Kidney (tissue), 14 donors: ENCODE measurements around the gene FBXO22. TPM values are rescaled to one million over a fixed set of nuclear protein-coding genes. Genes with fewer than 3 reads are reported as not detected.

ENCODE experiments used
- DNase-seq, 5 donors: peaks; one replicate each; pipeline ENCODE4 v3.0.0-alpha.2; 2013 to 2020
- FAIRE-seq: peaks from 2 replicates; lab custom pipeline; 2012; peaks lifted over from hg19 to GRCh38; lab: Jason Lieb, UNC
- H3K27ac ChIP-seq, 2 donors: one replicate each; pipeline ENCODE4 v1.7.0; 2013; ENCODE audit warnings: low read depth in 2 of 2, low read length in 2 of 2, inconsistent platforms in 1 of 2
- H3K27me3 ChIP-seq: one replicate; pipeline ENCODE4 v1.7.1; 2013; ENCODE audit warnings: low read length, inconsistent platforms; ENCODE audit not compliant: control insufficient read depth, insufficient read depth
- H3K36me3 ChIP-seq, 3 donors: one replicate each; pipeline versions ENCODE4 v1.7.0 to v1.7.1; 2013; ENCODE audit warnings: low read length in 3 of 3, control low read depth in 1 of 3, inconsistent platforms in 1 of 3; ENCODE audit not compliant: insufficient read depth in 3 of 3, control insufficient read depth in 2 of 3
- H3K4me1 ChIP-seq, 3 donors: one replicate each; pipeline versions ENCODE4 v1.7.0 to v1.7.1; 2013; ENCODE audit warnings: low read length in 3 of 3, inconsistent platforms in 1 of 3, low read depth in 1 of 3; ENCODE audit not compliant: control insufficient read depth in 2 of 3, insufficient read depth in 2 of 3
- H3K4me3 ChIP-seq, 3 donors: one replicate each; pipeline versions ENCODE4 v1.7.0 to v1.8.1; 2013; ENCODE audit warnings: low read length in 3 of 3, control low read depth in 1 of 3, inconsistent platforms in 1 of 3
- H3K9ac ChIP-seq, 3 donors: one replicate each; pipeline versions ENCODE4 v1.7.0 to v1.7.1; 2013; ENCODE audit warnings: low read length in 3 of 3, control low read depth in 1 of 3, inconsistent platforms in 1 of 3
- H3K9me3 ChIP-seq, 3 donors: one replicate each; pipeline versions ENCODE4 v1.7.0 to v1.7.1; 2013; ENCODE audit warnings: low read length in 3 of 3, control low read depth in 1 of 3, inconsistent platforms in 1 of 3; ENCODE audit not compliant: control insufficient read depth in 2 of 3, insufficient read depth in 1 of 3
- intact Hi-C: fragments of 100-400 bp; cut with DNase I; formaldehyde crosslinking; loops from one replicate; pipeline ENCODE4 v1.11.1; 2022
- polyA plus RNA-seq: library from polyadenylated mRNA; stranded (reverse); fragments of 350-450 nt; fragmentation: Illumina TruSeq; extraction: RNeasy Lipid Tissue Mini Kit (QIAGEN cat#74804); gene quantifications from one replicate; pipeline ENCODE4 v1.2.3, GENCODE V29; 2014; ENCODE audit warnings: low read depth, low replicate concordance; ENCODE audit not compliant: insufficient read depth
- total RNA-seq: library from RNA; stranded (reverse); fragmentation: NEBNext Ultra II Directional; extraction: Animal tissue kit (Norgen Biotek cat#: 25700); gene quantifications from one replicate; pipeline ENCODE4 v1.2.1, GENCODE V29; 2021
- TF ChIP-seq, protein P1 (sequence below): IDR thresholded peaks from 3 replicates; pipeline ENCODE4 v1.5.1; 2012; ENCODE audit warnings: mild to moderate bottlenecking, moderate library complexity, borderline replicate concordance; ENCODE audit not compliant: insufficient read depth; ENCODE audit errors: extremely low read depth
- donor health status: control.
- donor health status: control.
- donor health status: control.
- donor health status: control.
- donor health status: control.
- donor health status: DM: yes; HTN: yes; CAD: no.
- donor health status: Normal renal cell carcinoma (clear cell type).

Gene FBXO22
- total and polyA plus RNA-seq, 2 donors from 2014 or later, result 24.1 to 28.7 TPM

DNA sequence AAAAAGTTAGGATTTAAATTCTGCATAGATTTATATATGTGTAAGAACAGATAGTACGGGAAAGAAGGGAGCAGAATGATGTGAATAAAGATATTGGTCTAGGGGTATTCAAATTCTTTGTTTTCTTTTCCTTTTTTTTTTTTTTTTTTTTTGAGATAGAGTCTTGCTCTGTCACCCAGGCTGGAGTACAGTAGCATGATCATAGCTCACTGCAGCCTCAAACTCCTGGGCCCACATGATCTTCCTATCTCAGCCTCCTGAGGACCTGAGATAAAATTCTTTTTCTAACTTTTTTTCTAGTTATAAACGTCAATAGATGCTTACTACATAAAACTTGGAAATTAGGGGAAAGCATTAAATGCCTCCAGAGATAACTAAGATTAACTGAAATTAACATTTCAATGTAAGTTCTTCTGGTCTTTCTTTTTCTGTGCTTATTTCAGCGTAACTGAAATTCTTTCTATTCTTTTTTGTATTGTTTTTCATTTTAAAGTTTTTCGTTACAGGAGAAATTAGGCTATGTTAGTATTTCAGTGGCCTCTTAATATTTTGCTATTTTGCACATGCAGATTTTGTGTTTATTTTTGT is 31.2 kb upstream of the FBXO22 start:
- no peaks in the 10 kb centered on the region for H3K27me3 ChIP-seq
- peaks cover 0 to 5% (median 3%) of the 10 kb centered on the region in 3 donors for H3K36me3 ChIP-seq
- no peak overlapping the region for H3K9ac ChIP-seq
- TF ChIP-seq, protein P1, sequence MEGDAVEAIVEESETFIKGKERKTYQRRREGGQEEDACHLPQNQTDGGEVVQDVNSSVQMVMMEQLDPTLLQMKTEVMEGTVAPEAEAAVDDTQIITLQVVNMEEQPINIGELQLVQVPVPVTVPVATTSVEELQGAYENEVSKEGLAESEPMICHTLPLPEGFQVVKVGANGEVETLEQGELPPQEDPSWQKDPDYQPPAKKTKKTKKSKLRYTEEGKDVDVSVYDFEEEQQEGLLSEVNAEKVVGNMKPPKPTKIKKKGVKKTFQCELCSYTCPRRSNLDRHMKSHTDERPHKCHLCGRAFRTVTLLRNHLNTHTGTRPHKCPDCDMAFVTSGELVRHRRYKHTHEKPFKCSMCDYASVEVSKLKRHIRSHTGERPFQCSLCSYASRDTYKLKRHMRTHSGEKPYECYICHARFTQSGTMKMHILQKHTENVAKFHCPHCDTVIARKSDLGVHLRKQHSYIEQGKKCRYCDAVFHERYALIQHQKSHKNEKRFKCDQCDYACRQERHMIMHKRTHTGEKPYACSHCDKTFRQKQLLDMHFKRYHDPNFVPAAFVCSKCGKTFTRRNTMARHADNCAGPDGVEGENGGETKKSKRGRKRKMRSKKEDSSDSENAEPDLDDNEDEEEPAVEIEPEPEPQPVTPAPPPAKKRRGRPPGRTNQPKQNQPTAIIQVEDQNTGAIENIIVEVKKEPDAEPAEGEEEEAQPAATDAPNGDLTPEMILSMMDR, result no peak
- FAIRE-seq (no peak), DNase-seq (no peak)
- H3K4me3 ChIP-seq, result no peak overlapping the region
- H3K4me1 ChIP-seq, result no peaks in the 10 kb centered on the region
- intact Hi-C loops, result no loop called here
- no peaks in the 10 kb centered on the region for H3K9me3 ChIP-seq
- no peak overlapping the region for H3K27ac ChIP-seq

DNA sequence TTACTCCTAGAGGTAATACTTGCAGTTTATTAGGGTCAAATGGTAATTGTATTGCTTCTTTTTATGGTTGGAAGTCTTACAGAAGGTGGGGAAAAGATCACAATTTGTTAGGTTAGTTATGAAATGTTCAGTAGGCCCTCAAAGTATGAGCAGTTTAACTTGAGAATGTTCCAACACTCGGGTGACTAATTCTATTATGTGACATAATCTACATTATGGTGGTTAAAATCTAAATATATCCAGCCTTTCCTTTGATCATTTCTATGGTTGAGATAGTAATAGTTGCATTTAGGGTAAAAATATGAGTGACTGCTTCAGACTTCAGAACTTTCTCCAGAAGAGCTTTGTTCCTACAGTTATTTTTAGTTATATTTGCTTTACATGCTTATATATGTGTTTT is 19.6 kb upstream of the FBXO22 start:
- H3K27me3 ChIP-seq, result no peaks in the 10 kb centered on the region
- TF ChIP-seq, protein P1, result no peak
- intact Hi-C loops, result no loop called here
- DNase-seq (no peak), FAIRE-seq (no peak)
- no peak overlapping the region for H3K27ac ChIP-seq
- no peaks in the 10 kb centered on the region for H3K4me1 ChIP-seq
- H3K36me3 ChIP-seq, result peaks cover 0 to 3% (median 0%) of the 10 kb centered on the region in 3 donors
- H3K9ac ChIP-seq, result no peak overlapping the region
- no peak overlapping the region for H3K4me3 ChIP-seq
- H3K9me3 ChIP-seq, result no peaks in the 10 kb centered on the region

DNA sequence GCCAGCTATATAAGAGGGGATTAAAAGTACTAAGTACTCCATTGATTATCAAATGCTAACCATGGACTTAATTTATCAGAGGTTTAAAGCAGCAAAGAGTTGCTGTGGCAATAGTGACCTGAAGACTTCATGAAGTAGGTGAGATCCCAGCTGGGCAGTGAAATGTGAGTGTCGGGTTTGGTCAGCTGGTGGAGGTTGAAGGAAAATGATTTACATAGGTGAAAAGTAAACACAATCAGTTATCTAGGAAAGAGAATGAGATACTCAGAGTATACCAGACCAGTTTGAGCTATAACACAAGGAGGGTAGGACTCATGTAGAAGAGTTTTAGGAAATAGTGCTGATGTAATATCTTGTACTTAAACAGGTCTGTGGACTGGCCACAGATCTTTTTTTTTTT is 16.5 kb upstream of the FBXO22 start:
- TF ChIP-seq, protein P1, result no peak
- no peak overlapping the region for H3K27ac ChIP-seq
- no peak overlapping the region for H3K4me3 ChIP-seq
- no peaks in the 10 kb centered on the region for H3K27me3 ChIP-seq
- H3K9me3 ChIP-seq, result no peaks in the 10 kb centered on the region
- DNase-seq (no peak), FAIRE-seq (no peak)
- intact Hi-C loops, result no loop called here
- no peaks in the 10 kb centered on the region for H3K4me1 ChIP-seq
- no peak overlapping the region for H3K9ac ChIP-seq
- H3K36me3 ChIP-seq, result peaks cover 0 to 5% (median 0%) of the 10 kb centered on the region in 3 donors

DNA sequence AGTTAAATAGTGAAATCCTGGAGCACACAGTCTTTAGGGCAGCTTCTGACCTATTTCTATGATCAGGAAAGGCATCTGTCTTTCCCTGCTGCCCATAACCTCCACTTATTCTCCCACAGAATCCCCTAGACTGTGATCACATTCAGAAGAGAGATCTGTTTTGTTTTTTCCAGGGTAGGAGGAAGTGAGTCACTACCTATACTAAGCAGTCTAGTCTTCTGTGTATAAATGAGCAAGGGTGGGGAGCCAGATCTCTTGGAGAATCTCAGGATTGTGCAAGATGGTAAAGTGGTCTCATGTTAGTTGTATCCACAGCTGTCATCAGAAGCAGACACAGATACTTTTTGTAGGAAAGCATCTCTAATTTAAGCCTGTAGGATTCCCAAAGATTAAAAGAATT is 11.8 kb upstream of the FBXO22 start:
- Histone ChIP-seq H3K27ac (no peak overlapping the region), H3K4me3 (no peak overlapping the region), H3K27me3 (no peaks in the 10 kb centered on the region), H3K9ac (no peak overlapping the region), H3K4me1 (no peaks in the 10 kb centered on the region), H3K9me3 (no peaks in the 10 kb centered on the region), H3K36me3 (peaks cover 0 to 5% (median 0%) of the 10 kb centered on the region in 3 donors)
- TF ChIP-seq, protein P1, result no peak
- no peak for DNase-seq
- intact Hi-C loops, result no loop called here
- FAIRE-seq, result no peak
